HEK293 (cell line): ENCODE results near the gene OR1F1.

Source experiments
- CTCF ChIA-PET: fragments of 350-600 bp; formaldehyde crosslinking; extraction: SDS; loops from one replicate; lab custom pipeline; 2021; ENCODE audit warnings: antibody characterized with exemption; lab: Yijun Ruan, JAX
- POLR2A ChIA-PET: fragments of 300-600 bp; formaldehyde crosslinking; extraction: SDS; loops from one replicate; lab custom pipeline; 2020; ENCODE audit warnings: antibody characterized with exemption, inconsistent platforms; lab: Yijun Ruan, JAX
- H3K27ac ChIP-seq: fragments of 200-500 bp; sonication (Bioruptor generic); 2 replicates; pipeline ENCODE4 v1.5.1; 2014; ENCODE audit warnings: low read depth, low read length, control low read depth, inconsistent platforms; ENCODE audit errors: extremely low read depth
- H3K36me3 ChIP-seq, 2 experiments: fragments of 200-500 bp in 1 of 2; sonication (Bioruptor generic) in 1 of 2; 1 replicate in 1 of 2; 2 replicates in 1 of 2; pipeline ENCODE4 v1.5.1; 2014 to 2017; ENCODE audit warnings: inconsistent platforms in 2 of 2, low read length in 2 of 2; ENCODE audit not compliant: control insufficient read depth in 2 of 2, insufficient read depth in 1 of 2
- H3K4me1 ChIP-seq: fragments of 200-500 bp; sonication (Bioruptor generic); 2 replicates; pipeline ENCODE4 v1.5.1; 2014; ENCODE audit warnings: mild to moderate bottlenecking, low read length, inconsistent platforms; ENCODE audit not compliant: control insufficient read depth, insufficient read depth
- H3K4me3 ChIP-seq: 2 replicates; pipeline ENCODE4 v1.5.1; 2011; ENCODE audit warnings: low read depth, mild to moderate bottlenecking, control low read depth, low read length, moderate library complexity
- H3K9me3 ChIP-seq: fragments of 200-500 bp; sonication (Bioruptor generic); 2 replicates; pipeline ENCODE4 v1.5.1; 2014; ENCODE audit warnings: low read depth, low read length, inconsistent platforms; ENCODE audit not compliant: control insufficient read depth, insufficient read depth
- IKZF3 ChIP-seq: fragments of 450-650 bp; IDR thresholded peaks from 2 replicates; pipeline ENCODE4 v1.5.0; 2018; ENCODE audit warnings: missing biosample characterization, mild to moderate bottlenecking, missing genetic modification characterization, moderate library complexity
- KLF16 ChIP-seq: fragments of 450-650 bp; formaldehyde crosslinking; IDR thresholded peaks from 2 replicates; pipeline ENCODE4 v1.5.1; 2017; ENCODE audit warnings: missing biosample characterization, missing genetic modification characterization
- ZBTB1 ChIP-seq: fragments of 450-650 bp; formaldehyde crosslinking; IDR thresholded peaks from 2 replicates; pipeline ENCODE4 v1.5.1; 2016; ENCODE audit warnings: missing biosample characterization, missing genetic modification characterization
- ZNF146 ChIP-seq: fragments of 450-650 bp; formaldehyde crosslinking; IDR thresholded peaks from 2 replicates; pipeline ENCODE4 v1.5.1; 2016; ENCODE audit warnings: missing biosample characterization, missing genetic modification characterization
- ZNF335 ChIP-seq: fragments of 450-650 bp; formaldehyde crosslinking; conservative IDR thresholded peaks from 2 replicates; pipeline ENCODE4 v1.5.1; 2016; ENCODE audit warnings: missing biosample characterization, missing genetic modification characterization
- ZNF341 ChIP-seq: fragments of 450-650 bp; formaldehyde crosslinking; IDR thresholded peaks from 2 replicates; pipeline ENCODE4; 2016; ENCODE audit warnings: low read depth, missing biosample characterization, missing genetic modification characterization
- ZNF391 ChIP-seq: fragments of 450-650 bp; formaldehyde crosslinking; IDR thresholded peaks from 2 replicates; pipeline ENCODE4 v1.5.1; 2016; ENCODE audit warnings: low read depth, missing biosample characterization, missing genetic modification characterization, borderline replicate concordance
- ZNF548 ChIP-seq: fragments of 450-650 bp; formaldehyde crosslinking; IDR thresholded peaks from 2 replicates; pipeline ENCODE4 v1.5.1; 2016; ENCODE audit warnings: missing biosample characterization, missing genetic modification characterization
- ZNF585B ChIP-seq: fragments of 450-650 bp; formaldehyde crosslinking; IDR thresholded peaks from 2 replicates; pipeline ENCODE4 v1.5.1; 2016; ENCODE audit warnings: missing biosample characterization, missing genetic modification characterization
- ZNF626 ChIP-seq: fragments of 450-650 bp; sonication (Bioruptor Pico); formaldehyde crosslinking; IDR thresholded peaks from 2 replicates; pipeline ENCODE4 v1.5.1; 2018; ENCODE audit warnings: missing biosample characterization, missing genetic modification characterization, inconsistent platforms
- ZNF664 ChIP-seq: fragments of 450-650 bp; formaldehyde crosslinking; IDR thresholded peaks from 2 replicates; pipeline ENCODE4 v1.5.1; 2016; ENCODE audit warnings: missing biosample characterization, missing genetic modification characterization
- TF ChIP-seq, protein P1 (sequence below): fragments of 450-650 bp; formaldehyde crosslinking; IDR thresholded peaks from 2 replicates; pipeline ENCODE4 v1.5.1; 2016; ENCODE audit warnings: missing biosample characterization, missing genetic modification characterization, borderline replicate concordance
- TF ChIP-seq, protein P2 (sequence below): fragments of 450-650 bp; formaldehyde crosslinking; IDR thresholded peaks from 2 replicates; pipeline ENCODE4 v1.5.1; 2016; ENCODE audit warnings: missing biosample characterization, missing genetic modification characterization

The OR1F1 gene

DNA sequence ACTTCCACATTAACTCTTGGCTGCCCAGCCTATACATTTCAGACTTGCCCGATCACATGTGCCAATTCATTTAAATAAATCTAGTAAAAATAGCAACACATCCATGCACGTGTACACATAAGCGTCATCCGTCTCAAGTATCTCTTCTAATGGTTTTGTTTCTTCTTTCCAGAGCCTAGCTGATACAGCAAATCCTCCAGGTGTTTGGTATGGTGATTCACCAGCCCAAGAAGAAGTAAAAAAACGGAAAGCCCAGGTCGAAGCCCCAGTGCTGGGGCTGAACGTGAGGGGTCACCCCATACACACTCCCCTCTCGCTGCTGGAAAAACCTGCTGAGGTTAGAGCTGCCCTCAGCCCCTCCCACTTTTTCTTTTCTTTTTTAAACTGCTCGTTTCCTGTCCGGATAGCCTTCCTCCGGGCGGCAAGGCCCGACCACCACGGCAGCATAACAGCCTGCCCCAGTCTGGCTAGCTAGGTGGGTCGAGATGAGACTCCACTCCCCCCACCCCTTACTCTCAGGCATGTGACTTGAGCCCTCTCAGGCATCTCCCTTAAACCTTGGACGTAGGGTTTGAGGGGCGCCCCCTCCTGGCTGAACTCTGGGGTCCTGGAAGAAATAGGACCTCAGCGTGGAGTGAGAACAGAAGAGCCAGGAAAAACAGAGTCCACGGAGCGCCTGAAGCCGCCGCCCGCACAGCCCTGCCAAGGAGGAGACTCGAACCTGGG is 13.9 kb upstream of the OR1F1 start (continued):
- TF ChIP-seq, protein P1, sequence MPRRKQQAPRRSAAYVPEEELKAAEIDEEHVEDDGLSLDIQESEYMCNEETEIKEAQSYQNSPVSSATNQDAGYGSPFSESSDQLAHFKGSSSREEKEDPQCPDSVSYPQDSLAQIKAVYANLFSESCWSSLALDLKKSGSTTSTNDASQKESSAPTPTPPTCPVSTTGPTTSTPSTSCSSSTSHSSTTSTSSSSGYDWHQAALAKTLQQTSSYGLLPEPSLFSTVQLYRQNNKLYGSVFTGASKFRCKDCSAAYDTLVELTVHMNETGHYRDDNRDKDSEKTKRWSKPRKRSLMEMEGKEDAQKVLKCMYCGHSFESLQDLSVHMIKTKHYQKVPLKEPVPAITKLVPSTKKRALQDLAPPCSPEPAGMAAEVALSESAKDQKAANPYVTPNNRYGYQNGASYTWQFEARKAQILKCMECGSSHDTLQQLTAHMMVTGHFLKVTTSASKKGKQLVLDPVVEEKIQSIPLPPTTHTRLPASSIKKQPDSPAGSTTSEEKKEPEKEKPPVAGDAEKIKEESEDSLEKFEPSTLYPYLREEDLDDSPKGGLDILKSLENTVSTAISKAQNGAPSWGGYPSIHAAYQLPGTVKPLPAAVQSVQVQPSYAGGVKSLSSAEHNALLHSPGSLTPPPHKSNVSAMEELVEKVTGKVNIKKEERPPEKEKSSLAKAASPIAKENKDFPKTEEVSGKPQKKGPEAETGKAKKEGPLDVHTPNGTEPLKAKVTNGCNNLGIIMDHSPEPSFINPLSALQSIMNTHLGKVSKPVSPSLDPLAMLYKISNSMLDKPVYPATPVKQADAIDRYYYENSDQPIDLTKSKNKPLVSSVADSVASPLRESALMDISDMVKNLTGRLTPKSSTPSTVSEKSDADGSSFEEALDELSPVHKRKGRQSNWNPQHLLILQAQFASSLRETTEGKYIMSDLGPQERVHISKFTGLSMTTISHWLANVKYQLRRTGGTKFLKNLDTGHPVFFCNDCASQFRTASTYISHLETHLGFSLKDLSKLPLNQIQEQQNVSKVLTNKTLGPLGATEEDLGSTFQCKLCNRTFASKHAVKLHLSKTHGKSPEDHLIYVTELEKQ (tag by site-specific recombination): no peak
- TF ChIP-seq ZNF146 (tag by site-specific recombination) (no peak), ZNF335 (tag by site-specific recombination) (peak; percentile 98), ZNF391 (tag by site-specific recombination) (no peak), ZNF548 (tag by site-specific recombination) (no peak), ZNF585B (no peak), KLF16 (tag by site-specific recombination) (0 out of 2 replicates have a peak, but pooled peaks have one; percentile 18), IKZF3 (tag by site-specific recombination) (peak; percentile 67; the same call in 1 of the 2 replicates), ZNF664 (tag by site-specific recombination) (no peak)

DNA sequence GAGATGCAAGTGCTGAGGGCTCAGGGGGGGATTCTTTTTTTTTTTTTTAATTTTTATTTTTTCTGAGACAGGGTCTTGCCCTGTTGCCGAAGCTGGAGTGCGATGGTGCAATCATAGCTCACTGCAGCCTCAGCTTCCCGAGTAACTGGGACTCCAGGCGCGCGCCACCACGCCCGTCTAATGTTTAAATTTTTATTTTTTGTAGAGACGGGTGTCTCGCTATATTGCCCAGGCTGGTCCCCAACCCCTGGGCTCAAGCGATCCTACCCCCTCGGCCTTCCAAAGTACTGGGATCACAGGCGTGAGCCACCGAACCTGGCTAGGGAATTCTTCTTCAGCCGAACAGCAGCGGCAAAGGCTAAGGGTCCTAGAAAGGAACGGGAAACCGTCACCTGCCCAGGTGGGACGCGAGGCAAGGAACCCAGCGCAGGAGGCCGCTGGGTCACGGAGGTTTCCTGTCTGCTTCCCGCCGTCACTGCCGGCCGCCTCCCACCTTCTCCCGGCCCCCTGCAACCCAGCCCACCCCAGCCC is 13.3 kb upstream of the OR1F1 start:
- Histone ChIP-seq H3K9me3 (no peaks in the 10 kb centered on the region), H3K4me1 (no peaks in the 10 kb centered on the region), H3K4me3 (no peak overlapping the region), H3K27ac (no peak overlapping the region), H3K36me3 (no peaks in the 10 kb centered on the region)
- ChIA-PET POLR2A (interaction anchor here (0.8 to 1.4 kb wide), 2 partner anchors 8 to 24 kb away, joined by 3 to 5 read pairs; no protein-coding TSS in a partner anchor), CTCF (interaction anchor here (0.6 to 3.8 kb wide), 5 partner anchors 8 to 501 kb away, joined by 3 to 15 read pairs (median 3); no protein-coding TSS in a partner anchor)
- TF ChIP-seq ZNF626 (tag by site-specific recombination) (no peak), ZBTB1 (tag by site-specific recombination) (no peak), ZNF341 (peak; percentile 8; the same call in 1 of the 2 replicates)
- TF ChIP-seq, protein P2, sequence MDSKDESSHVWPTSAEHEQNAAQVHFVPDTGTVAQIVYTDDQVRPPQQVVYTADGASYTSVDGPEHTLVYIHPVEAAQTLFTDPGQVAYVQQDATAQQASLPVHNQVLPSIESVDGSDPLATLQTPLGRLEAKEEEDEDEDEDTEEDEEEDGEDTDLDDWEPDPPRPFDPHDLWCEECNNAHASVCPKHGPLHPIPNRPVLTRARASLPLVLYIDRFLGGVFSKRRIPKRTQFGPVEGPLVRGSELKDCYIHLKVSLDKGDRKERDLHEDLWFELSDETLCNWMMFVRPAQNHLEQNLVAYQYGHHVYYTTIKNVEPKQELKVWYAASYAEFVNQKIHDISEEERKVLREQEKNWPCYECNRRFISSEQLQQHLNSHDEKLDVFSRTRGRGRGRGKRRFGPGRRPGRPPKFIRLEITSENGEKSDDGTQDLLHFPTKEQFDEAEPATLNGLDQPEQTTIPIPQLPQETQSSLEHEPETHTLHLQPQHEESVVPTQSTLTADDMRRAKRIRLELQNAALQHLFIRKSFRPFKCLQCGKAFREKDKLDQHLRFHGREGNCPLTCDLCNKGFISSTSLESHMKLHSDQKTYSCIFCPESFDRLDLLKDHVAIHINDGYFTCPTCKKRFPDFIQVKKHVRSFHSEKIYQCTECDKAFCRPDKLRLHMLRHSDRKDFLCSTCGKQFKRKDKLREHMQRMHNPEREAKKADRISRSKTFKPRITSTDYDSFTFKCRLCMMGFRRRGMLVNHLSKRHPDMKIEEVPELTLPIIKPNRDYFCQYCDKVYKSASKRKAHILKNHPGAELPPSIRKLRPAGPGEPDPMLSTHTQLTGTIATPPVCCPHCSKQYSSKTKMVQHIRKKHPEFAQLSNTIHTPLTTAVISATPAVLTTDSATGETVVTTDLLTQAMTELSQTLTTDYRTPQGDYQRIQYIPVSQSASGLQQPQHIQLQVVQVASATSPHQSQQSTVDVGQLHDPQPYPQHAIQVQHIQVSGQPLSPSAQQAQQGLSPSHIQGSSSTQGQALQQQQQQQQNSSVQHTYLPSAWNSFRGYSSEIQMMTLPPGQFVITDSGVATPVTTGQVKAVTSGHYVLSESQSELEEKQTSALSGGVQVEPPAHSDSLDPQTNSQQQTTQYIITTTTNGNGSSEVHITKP (tag by site-specific recombination): peak; percentile 39; the same call in 1 of the 2 replicates
